Measurements from ENCODE around the gene CTNND2.
"Not testable (repeated sequence)": the region's sequence is repeated elsewhere in the genome, so short reads cannot be mapped to it uniquely, and the experiment has no call there.

DNA sequence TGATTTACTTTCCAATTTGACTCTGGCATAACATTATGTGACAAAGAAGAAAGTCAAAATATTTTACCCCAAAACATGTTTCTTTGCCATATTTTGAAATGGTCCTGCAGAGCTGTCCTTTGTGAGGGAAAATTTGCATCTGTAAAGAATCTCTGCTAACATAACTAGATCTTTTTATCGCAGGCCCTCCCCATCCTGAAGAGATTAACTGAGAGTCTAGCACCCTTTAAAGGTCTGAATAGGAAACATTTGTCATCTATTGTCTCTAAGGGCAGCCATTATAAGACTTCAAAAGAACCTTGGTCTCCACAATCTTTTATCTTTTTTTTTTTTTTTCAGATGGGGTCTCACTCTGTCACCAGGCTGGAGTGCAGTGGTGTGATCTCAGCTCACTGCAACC, 838.5 kb downstream of the CTNND2 start:
- TF ChIP-seq, protein P1, sequence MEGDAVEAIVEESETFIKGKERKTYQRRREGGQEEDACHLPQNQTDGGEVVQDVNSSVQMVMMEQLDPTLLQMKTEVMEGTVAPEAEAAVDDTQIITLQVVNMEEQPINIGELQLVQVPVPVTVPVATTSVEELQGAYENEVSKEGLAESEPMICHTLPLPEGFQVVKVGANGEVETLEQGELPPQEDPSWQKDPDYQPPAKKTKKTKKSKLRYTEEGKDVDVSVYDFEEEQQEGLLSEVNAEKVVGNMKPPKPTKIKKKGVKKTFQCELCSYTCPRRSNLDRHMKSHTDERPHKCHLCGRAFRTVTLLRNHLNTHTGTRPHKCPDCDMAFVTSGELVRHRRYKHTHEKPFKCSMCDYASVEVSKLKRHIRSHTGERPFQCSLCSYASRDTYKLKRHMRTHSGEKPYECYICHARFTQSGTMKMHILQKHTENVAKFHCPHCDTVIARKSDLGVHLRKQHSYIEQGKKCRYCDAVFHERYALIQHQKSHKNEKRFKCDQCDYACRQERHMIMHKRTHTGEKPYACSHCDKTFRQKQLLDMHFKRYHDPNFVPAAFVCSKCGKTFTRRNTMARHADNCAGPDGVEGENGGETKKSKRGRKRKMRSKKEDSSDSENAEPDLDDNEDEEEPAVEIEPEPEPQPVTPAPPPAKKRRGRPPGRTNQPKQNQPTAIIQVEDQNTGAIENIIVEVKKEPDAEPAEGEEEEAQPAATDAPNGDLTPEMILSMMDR (IDR thresholded peaks at IDR 0.05 in 4 of 5, conservative IDR thresholded peaks at IDR 0.05 in 1 of 5): not testable (repeated sequence)
- TF ChIP-seq POLR2A (IDR thresholded peaks at IDR 0.05): not testable (repeated sequence)
